Upper lobe of right lung (tissue), 1 donor: Measurements from ENCODE around the gene PPAN. TPM values are rescaled to one million over a fixed set of nuclear protein-coding genes. Genes with fewer than 3 reads are reported as not detected.

Experiments used
- ATAC-seq: fragments of 200-7000 bp; cut with Tn5 transposase; one replicate; pipeline ENCODE4 v1.9.1; 2020; ENCODE audit warnings: mild to moderate bottlenecking, moderate library complexity
- DNase-seq: peaks from one replicate; pipeline ENCODE4 v3.0.0-alpha.2; 2020
- H3K27ac ChIP-seq: fragments of 200-600 bp; one replicate; pipeline ENCODE4 v1.8.0; 2022
- H3K27me3 ChIP-seq: fragments of 200-600 bp; one replicate; pipeline ENCODE4 v1.8.0; 2022; ENCODE audit warnings: mild to moderate bottlenecking
- H3K36me3 ChIP-seq: fragments of 200-600 bp; one replicate; pipeline ENCODE4 v1.8.0; 2022
- H3K4me1 ChIP-seq: fragments of 200-600 bp; one replicate; pipeline ENCODE4 v1.8.0; 2022
- H3K4me3 ChIP-seq: fragments of 200-600 bp; one replicate; pipeline ENCODE4 v1.8.0; 2022; ENCODE audit warnings: mild to moderate bottlenecking
- H3K9me3 ChIP-seq: fragments of 200-600 bp; one replicate; pipeline ENCODE4 v1.8.0; 2022
- intact Hi-C: fragments of 100-400 bp; cut with DNase I; formaldehyde crosslinking; loops from one replicate; pipeline ENCODE4 v1.11.0; 2022
- total RNA-seq: library from RNA; stranded (reverse); fragmentation: NEBNext Ultra II Directional; extraction: Animal tissue kit (Norgen Biotek cat#: 25700); gene quantifications from one replicate; pipeline ENCODE4 v1.2.1, GENCODE V29; 2021
- TF ChIP-seq, protein P1 (sequence below): fragments of 200-600 bp; IDR thresholded peaks from one replicate; pipeline ENCODE4 v1.8.0; 2022; ENCODE audit warnings: antibody characterized with exemption
- donor health status: DM: no; HTN: yes; CAD: no; lungs with severe emphysema.

Gene PPAN
- total RNA-seq, 1 donor from 2014 or later, result 35.2 TPM

DNA sequence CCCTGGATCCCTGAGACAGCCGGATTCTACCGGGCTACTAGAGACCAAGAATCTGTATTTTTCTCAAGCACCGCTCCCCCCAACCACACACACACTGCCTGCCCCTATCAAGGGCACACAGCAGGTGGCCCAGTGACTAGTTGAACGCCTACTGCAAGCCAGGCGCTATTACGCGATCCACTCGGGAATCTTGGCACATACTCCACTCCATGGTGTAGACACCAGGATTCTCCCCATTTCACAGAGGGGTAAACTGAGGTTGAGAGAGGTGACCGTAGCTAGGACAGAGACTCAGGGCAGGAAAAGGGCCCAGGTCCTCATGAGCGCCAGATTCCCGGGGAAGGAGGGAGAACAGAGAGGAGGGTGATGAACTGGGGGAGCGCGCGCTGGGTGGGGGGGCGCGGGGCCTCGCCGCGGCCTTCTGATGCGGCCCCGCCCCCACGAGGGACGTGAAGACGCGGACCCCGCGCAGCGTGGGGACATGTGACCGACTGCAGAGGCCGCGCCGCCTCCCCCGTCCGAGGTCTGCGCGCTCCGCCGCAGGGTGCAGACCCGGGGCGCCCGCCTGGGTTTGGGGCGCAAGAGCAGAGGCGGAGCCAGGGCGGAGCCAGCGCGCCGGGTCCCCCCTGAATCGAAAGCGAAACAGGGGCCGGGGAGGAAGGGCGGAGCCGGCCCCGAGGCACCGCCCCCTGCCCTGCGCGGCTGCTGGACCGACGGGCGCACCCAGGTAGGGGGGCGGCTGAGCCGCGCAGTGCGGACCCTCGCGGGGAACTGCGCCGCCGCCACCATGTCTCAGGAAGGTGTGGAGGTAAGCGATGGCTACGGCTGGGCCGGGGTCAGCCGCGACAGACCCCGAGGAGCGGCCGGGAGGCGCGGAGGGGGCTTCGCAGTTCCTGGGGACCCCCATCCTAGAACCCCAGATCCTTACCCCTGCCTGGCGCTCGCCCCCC is 20.2 kb upstream of the PPAN start, which contains the start of gene SHFL:
Gene SHFL, plus strand, starts transcription at position 677 of the 950 bp plus-strand sequence. Its CDS starts 111 bp downstream, at position 788.
- Histone ChIP-seq H3K9me3 (no peaks in the 10 kb centered on the region), H3K4me1 (no peaks in the 10 kb centered on the region), H3K4me3 (peak within 1 kb of the TSS; percentile 92), H3K36me3 (peaks cover 6% of the 10 kb centered on the region), H3K27ac (peak within 1 kb of the TSS; percentile 89), H3K27me3 (no peaks in the 10 kb centered on the region)
- ATAC-seq (peak; percentile 96), DNase-seq (peak; percentile 91)
- intact Hi-C loops, result no loop called here
- TF ChIP-seq, protein P1, sequence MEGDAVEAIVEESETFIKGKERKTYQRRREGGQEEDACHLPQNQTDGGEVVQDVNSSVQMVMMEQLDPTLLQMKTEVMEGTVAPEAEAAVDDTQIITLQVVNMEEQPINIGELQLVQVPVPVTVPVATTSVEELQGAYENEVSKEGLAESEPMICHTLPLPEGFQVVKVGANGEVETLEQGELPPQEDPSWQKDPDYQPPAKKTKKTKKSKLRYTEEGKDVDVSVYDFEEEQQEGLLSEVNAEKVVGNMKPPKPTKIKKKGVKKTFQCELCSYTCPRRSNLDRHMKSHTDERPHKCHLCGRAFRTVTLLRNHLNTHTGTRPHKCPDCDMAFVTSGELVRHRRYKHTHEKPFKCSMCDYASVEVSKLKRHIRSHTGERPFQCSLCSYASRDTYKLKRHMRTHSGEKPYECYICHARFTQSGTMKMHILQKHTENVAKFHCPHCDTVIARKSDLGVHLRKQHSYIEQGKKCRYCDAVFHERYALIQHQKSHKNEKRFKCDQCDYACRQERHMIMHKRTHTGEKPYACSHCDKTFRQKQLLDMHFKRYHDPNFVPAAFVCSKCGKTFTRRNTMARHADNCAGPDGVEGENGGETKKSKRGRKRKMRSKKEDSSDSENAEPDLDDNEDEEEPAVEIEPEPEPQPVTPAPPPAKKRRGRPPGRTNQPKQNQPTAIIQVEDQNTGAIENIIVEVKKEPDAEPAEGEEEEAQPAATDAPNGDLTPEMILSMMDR, result no peak

DNA sequence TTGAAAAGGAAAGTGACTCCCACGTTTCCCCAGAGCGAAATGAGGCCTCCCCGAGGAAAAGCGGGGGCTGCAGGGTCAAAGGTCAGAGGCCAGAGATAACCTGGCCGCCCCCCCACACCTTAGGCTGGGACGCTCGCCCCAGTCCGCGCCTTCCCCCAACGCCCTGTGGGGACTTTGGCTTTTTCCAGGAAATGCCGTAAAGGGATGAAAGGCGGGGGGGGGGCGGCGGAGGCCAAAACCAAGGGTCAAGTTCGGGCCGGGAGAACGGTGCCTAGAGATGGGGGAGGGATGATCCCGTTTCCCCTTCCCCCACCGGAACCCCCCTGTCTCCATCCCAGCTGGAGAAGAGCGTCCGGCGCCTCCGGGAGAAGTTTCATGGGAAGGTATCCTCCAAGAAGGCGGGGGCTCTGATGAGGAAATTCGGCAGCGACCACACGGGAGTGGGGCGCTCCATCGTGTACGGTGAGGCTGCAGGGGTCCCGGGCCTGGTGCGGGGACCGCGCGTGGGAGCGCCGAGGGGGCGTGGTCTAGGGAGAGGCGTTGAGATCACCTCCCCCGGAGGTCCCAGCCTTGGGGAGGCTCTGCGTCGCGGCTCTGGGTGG is 19.5 kb upstream of the PPAN start:
- Histone ChIP-seq H3K4me3 (peak overlapping the region; percentile 92), H3K27ac (peak overlapping the region; percentile 89), H3K4me1 (no peaks in the 10 kb centered on the region), H3K36me3 (peaks cover 6% of the 10 kb centered on the region), H3K27me3 (no peaks in the 10 kb centered on the region), H3K9me3 (no peaks in the 10 kb centered on the region)
- DNase-seq (no peak), ATAC-seq (peak; percentile 12)
- intact Hi-C loops, result no loop called here
- TF ChIP-seq, protein P1, result no peak

DNA sequence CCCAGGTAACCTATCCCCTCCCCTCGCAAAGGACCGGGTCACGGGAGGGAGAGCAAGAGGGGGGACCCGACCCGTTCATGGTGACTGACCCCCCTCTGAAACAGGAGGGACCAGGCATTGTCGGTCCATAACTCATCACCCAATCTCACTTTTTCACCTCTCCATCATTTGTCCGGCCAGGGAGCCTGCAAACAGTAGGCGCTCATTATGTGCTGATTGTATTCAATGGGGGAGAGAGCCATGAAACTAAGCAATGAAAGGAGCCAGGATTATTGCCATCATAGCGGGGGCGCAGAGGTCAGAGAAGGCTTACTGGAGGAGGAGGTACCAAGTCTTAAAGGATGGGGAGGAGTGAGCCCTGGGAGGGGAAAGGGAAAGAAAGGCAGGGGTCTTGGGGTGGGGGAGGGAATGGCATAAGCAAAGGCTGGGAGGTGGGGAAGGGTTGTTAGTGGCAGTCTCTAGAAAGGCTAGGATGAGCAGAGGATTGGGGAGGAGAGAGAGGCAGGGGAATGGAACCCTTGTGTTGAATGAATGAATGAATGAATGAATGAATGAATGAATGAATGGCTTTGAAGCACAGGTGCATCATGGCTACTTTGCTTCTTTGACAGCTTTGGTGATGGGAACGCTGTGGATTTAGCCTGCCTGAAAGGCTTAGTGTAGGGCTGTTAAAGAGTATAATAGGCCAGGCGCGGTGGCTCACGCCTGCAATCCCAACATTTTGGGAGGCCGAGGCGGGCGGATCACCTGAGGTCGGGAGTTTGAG is 18.7 kb upstream of the PPAN start:
- H3K4me1 ChIP-seq, result no peaks in the 10 kb centered on the region
- H3K27ac ChIP-seq, result no peak overlapping the region
- DNase-seq (no peak), ATAC-seq (no peak)
- intact Hi-C loops, result no loop called here
- no peaks in the 10 kb centered on the region for H3K27me3 ChIP-seq
- peak overlapping the region; percentile 92 for H3K4me3 ChIP-seq
- peaks cover 14% of the 10 kb centered on the region for H3K36me3 ChIP-seq
- no peaks in the 10 kb centered on the region for H3K9me3 ChIP-seq
- TF ChIP-seq, protein P1, result no peak

DNA sequence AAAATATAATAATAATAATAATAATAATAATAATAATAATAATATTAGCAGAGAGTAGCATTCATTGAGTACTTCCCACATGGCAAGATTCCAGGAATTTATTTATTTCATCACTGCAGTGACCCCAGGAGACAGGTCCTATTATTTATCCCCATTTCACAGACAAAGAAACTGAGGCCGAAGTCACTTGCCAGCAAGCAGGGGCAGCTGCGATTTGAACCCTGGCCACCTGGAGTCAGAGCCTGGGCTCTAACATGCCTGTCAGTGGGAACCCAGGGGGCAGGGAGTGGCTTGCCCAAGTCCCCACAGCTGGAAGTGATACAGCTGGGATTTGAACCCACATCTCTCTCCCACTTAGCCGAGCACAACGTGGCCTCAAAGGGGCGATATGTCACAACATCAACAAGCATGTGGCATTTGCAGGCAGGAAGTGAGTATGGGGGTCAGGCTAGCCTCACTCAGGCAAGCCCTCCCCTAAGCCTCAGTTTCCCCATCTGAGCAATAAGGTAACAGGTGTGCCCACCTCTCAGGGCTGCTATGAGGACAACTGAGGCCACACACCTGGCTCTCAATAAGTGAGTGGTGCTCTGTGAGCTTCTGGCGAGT is 17.1 kb upstream of the PPAN start:
- Histone ChIP-seq H3K27me3 (no peaks in the 10 kb centered on the region), H3K4me1 (no peaks in the 10 kb centered on the region), H3K4me3 (no peak overlapping the region), H3K9me3 (no peaks in the 10 kb centered on the region), H3K36me3 (peaks cover 19% of the 10 kb centered on the region), H3K27ac (no peak overlapping the region)
- ATAC-seq (no peak), DNase-seq (no peak)
- intact Hi-C loops, result no loop called here
- TF ChIP-seq, protein P1, result no peak

DNA sequence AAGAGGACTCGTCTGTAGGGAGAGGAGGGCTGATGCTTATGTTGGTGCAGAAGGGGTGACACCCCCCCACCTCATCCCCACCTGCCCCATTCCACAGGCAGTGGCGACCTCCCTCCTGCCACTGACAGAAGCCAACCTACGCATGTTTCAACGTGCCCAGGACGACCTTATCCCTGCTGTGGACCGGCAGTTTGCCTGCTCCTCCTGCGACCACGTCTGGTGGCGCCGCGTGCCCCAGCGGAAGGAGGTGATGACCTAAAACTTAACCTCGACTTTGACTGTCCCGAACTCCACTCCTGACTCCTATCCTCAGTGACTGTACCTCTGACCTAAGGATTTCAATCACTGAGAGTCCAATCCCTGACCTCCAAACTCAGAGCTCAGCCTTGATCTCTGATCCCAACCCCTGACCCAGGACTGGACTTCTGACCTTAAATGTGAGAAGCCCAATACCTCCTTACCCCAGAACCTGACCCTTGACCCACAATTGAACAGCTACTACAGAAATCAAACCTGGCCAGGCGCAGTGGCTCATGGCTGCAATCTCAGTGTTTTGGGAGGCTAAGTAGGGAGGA is 16.3 kb upstream of the PPAN start:
- Histone ChIP-seq H3K9me3 (no peaks in the 10 kb centered on the region), H3K4me3 (no peak overlapping the region), H3K36me3 (peaks cover 19% of the 10 kb centered on the region), H3K27me3 (no peaks in the 10 kb centered on the region), H3K4me1 (no peaks in the 10 kb centered on the region), H3K27ac (no peak overlapping the region)
- intact Hi-C loops, result no loop called here
- DNase-seq (no peak), ATAC-seq (no peak)
- TF ChIP-seq, protein P1, result no peak
